Measurements from ENCODE around the gene LRRC14B. TPM values are rescaled to one million over a fixed set of nuclear protein-coding genes. Genes with fewer than 3 reads are reported as not detected.

The LRRC14B gene
- polyA plus RNA-seq, 1 donor (not counting 4 experiments of a cell fraction or from before 2014, with no cell fraction given), result not detected

DNA sequence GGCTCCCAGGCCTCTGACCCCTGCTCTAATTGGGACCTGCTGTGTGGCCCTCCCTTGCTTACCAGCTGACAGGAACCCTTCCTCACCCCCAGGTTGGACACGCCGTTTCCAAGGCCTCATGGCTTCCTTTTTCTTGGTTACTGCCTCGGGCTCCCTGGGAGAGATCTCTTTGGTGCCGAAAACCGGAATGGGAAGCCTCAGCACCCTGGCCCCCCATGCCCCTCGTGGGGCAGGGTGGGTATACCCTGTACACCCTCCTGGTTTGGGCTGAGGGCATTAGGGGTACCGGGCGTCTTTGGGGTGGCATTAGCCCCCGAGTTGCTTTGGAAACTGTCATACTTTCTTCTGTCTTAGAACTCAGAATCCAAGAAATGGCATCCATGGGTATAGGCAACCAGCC is 10.1 kb upstream of the LRRC14B start:
- Histone ChIP-seq H3K4me2 (ENCODE audit: control insufficient read depth, extremely low read depth, insufficient read depth, low read depth, low read length) (no peak overlapping the region), H3K9ac (ENCODE audit: control insufficient read depth, extremely low read depth, insufficient read depth, low read length) (no peak overlapping the region), H3K4me3 (ENCODE audit: control insufficient read depth in 2 of 3, extremely low read depth in 1 of 3, insufficient read depth in 2 of 3, low read depth in 1 of 3, low read length in 3 of 3) (no peak overlapping the region), H4K20me1 (ENCODE audit: control insufficient read depth, extremely low read depth, insufficient read depth, low read length) (no peaks in the 10 kb centered on the region), H3K36me3 (ENCODE audit: control insufficient read depth in 2 of 2, extremely low read depth in 1 of 2, insufficient read depth in 2 of 2, low read length in 2 of 2) (no peaks in the 10 kb centered on the region), H3K4me1 (ENCODE audit: control insufficient read depth, extremely low read depth, insufficient read depth, low read length) (no peaks in the 10 kb centered on the region), H3K27ac (ENCODE audit: control insufficient read depth, insufficient read depth, low read length) (no peak overlapping the region), H3K79me2 (ENCODE audit: control insufficient read depth, insufficient read depth, low read length) (no peaks in the 10 kb centered on the region), H3K9me1 (ENCODE audit: control insufficient read depth, extremely low read depth, insufficient read depth, low read length) (no peaks in the 10 kb centered on the region), H2AFZ (ENCODE audit: control insufficient read depth, low read length) (no peak overlapping the region), H3K9me3 (ENCODE audit: control insufficient read depth, low read depth, low read length) (no peaks in the 10 kb centered on the region), H3K27me3 (ENCODE audit: control insufficient read depth, extremely low read depth, insufficient read depth, low read length) (peaks cover 18% of the 10 kb centered on the region)
- no peak for TF ChIP-seq CTCF (optimal IDR thresholded peaks at IDR 0.05 in 1 of 3, IDR thresholded peaks at IDR 0.05 in 1 of 3, conservative IDR thresholded peaks at IDR 0.05 in 1 of 3; ENCODE audit: extremely low read depth in 1 of 3, insufficient read depth in 2 of 3, low read length in 3 of 3)
- FAIRE-seq (no peak), DNase-seq (ENCODE audit: low read depth, low spot score) (no peak)
- dilution Hi-C loops (cut with MboI; ENCODE audit: extremely low pct_ligation_motif_present, low sequenced_read_pairs), result no loop called here

DNA sequence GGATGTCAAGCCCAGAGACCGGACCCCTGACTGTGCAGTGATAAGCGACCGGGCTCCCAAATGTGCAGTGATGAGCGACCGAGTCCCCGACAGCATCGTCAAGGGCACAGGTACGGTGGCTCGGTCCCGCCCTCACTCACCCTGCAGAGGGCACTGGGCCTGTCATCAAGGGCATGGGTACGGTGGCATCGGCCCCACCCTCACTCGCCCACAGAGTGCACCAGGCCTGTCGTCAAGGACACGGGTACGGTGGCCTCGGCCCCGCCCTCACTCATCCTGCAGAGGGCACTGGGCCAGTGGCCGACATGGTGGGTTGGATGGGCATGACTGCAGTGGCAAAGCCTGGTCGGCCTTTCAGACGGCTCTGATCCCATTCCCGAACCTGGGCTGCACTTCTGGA is 9.7 kb upstream of the LRRC14B start:
- no peak overlapping the region for H3K9ac ChIP-seq (ENCODE audit: control insufficient read depth, extremely low read depth, insufficient read depth, low read length)
- FAIRE-seq (no peak), DNase-seq (ENCODE audit: low read depth, low spot score) (no peak)
- peaks cover 18% of the 10 kb centered on the region for H3K27me3 ChIP-seq (ENCODE audit: control insufficient read depth, extremely low read depth, insufficient read depth, low read length)
- H3K36me3 ChIP-seq (ENCODE audit: control insufficient read depth in 2 of 2, extremely low read depth in 1 of 2, insufficient read depth in 2 of 2, low read length in 2 of 2), result no peaks in the 10 kb centered on the region
- H4K20me1 ChIP-seq (ENCODE audit: control insufficient read depth, extremely low read depth, insufficient read depth, low read length), result no peaks in the 10 kb centered on the region
- no peaks in the 10 kb centered on the region for H3K79me2 ChIP-seq (ENCODE audit: control insufficient read depth, insufficient read depth, low read length)
- H3K9me3 ChIP-seq (ENCODE audit: control insufficient read depth, low read depth, low read length), result no peaks in the 10 kb centered on the region
- H3K4me2 ChIP-seq (ENCODE audit: control insufficient read depth, extremely low read depth, insufficient read depth, low read depth, low read length), result no peak overlapping the region
- no peak for TF ChIP-seq EZH2 (IDR thresholded peaks at IDR 0.05; ENCODE audit: low read length)
- TF ChIP-seq CTCF (optimal IDR thresholded peaks at IDR 0.05 in 1 of 3, IDR thresholded peaks at IDR 0.05 in 1 of 3, conservative IDR thresholded peaks at IDR 0.05 in 1 of 3; ENCODE audit: extremely low read depth in 1 of 3, insufficient read depth in 2 of 3, low read length in 3 of 3), result no peak
- no peak overlapping the region for H3K27ac ChIP-seq (ENCODE audit: control insufficient read depth, insufficient read depth, low read length)
- no peak overlapping the region for H2AFZ ChIP-seq (ENCODE audit: control insufficient read depth, low read length)
- no peaks in the 10 kb centered on the region for H3K9me1 ChIP-seq (ENCODE audit: control insufficient read depth, extremely low read depth, insufficient read depth, low read length)
- dilution Hi-C loops (cut with MboI; ENCODE audit: extremely low pct_ligation_motif_present, low sequenced_read_pairs), result no loop called here
- H3K4me3 ChIP-seq (ENCODE audit: control insufficient read depth in 2 of 3, extremely low read depth in 1 of 3, insufficient read depth in 2 of 3, low read depth in 1 of 3, low read length in 3 of 3), result no peak overlapping the region
- no peaks in the 10 kb centered on the region for H3K4me1 ChIP-seq (ENCODE audit: control insufficient read depth, extremely low read depth, insufficient read depth, low read length)
